ENCODE measurements around the gene EPN1.

EPN1 gene

DNA sequence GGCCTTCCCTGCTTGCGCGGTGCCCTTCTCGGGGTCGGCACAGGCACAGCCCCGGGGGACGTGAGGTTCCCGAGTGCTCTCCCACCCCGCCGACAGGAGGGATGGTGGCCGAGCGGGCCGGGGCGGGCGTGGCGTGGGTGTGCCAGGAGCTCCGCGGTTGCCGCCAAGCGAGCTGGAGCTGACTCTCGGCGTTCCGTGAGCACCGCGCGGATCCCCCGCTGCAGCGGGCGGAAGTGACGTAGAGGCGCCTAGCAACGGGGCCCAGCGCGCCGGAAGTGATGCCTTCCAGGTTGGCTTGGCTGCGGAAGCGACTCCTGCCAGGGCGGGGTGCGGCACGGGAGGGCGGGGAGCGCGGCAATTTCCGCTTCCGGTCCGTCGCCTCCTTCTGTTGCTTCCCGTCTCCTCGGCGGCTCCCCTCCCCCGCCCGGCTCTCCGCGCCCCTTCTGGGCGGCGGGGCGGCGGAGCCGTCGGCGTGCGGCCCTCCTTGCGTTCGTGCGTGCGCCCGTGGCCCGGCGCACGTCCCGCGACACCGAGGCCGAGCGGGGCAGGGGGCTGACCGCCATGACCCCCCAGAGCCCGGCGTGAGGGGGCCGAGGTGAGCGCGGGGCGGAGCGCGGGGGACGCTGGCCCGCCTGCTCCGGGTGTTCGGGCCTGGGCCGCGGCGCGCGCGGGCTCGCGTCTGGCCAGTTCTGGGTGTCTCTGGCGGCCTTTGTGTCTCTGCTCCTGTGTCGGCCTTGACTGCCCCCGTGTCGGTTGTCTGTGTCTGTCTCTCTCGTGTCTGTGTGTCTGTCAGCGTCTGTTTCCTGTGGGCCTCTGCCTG, at the start of gene EPN1:
EPN1 (plus strand) TSS at position 386 of the 820 bp plus-strand sequence. CDS start 3,402 bp downstream, outside the sequence.
- no peak for FAIRE-seq

DNA sequence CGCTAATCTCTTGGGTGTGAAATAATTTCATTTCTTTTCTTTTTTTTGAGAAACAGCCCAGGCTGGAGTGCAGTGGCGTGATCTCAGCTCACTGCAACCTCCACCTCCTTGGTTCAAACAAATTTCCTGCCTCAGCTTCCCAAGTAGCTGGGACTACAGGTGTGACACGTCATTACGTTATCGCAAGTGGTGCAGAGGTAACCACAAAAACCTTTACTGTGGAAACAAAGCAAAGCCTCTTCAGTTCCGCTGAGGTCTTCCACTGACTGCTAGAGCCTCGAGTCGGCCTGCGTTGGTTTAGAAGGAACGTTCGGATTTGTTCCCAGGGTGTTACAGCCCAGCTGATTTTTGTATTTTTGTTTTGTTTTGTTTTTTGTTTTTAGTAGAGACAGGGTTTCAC, 48.7 kb upstream of the EPN1 start:
- FAIRE-seq = no peak

DNA sequence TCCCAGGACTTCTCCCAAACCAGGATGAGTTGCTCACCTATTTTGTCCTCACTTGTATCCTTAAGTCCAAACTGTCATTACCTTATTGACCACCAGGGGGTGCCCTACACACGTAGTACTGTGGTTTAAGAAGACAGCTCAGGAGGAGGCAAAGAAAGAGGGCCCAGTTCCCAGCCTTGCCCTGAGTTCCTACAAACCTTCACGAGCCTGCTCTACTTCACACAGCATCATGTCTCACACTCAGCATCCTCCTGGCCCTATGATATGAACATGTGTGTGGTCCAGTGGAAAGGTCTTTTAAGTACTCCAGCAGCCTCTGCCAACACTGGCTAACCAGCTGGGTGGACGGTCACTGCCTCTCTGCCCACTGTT, 42.6 kb upstream of the EPN1 start:
- FAIRE-seq = no peak

DNA sequence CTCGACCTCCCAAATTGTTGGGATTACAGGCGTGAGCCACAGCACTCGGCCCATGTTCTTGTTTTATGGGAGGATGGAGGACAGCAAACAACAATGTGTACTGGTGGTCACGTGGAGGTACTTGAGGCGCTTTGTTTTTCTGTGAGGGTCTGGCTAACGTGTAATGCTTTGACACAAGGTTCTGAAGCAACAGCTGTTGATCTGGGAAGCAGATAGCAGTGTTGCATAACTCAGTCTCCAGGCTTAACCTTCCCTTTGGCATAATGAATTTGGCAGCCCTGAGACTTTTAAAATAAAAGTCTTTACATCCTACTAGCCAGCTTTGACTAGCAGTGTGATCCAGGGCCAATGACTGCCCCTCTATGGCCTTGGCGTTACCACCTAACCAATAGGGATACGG, 41.2 kb upstream of the EPN1 start:
- no peak for FAIRE-seq

DNA sequence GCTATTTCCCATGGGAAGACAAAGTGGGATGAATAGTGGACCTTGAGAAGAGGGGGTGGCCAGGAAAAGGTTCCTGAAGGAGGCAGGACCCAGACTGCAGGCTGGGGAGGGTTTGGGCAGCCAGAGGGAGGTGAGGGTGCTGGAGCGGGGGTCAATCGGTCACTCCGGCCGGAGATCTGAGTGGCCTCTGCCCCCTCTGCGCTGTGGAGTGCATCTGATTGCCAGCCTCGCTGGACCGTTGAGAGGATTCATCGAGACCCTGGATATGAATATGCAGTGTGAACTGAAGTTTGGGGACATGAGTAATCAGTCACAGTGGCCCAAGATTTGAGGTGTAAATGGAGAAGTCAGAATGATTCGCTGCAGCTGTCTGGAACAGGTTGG, 39.7 kb upstream of the EPN1 start:
- no peak for FAIRE-seq

DNA sequence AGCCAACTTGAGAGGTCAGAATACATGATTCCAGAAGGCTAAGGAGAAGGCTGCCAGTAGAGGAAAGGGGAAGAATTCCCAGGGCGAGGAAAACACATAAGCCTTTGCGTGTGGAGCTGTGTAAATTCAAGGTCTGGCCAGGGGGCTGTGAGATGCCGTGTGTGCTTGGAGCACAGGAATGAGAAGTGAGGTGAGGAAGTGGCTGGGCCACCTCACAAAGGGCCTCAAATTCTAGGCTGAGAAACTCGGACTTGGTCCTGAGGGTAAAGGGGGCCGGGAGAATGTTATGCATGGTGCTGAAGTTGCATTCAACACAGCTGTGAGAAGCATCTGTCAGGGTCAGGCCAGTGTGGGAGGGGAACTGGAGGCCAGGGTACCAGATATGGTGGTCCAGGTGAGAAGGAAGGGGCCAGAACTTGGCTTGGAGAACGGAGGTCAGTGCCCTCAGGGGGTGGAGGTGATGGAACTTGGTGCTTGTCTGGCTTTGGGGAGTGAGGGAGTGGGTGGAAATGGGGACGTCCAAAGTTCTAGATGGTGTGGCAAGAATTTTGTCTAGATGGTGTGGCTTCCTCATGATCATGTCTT, 39.1 kb upstream of the EPN1 start:
- FAIRE-seq = no peak

DNA sequence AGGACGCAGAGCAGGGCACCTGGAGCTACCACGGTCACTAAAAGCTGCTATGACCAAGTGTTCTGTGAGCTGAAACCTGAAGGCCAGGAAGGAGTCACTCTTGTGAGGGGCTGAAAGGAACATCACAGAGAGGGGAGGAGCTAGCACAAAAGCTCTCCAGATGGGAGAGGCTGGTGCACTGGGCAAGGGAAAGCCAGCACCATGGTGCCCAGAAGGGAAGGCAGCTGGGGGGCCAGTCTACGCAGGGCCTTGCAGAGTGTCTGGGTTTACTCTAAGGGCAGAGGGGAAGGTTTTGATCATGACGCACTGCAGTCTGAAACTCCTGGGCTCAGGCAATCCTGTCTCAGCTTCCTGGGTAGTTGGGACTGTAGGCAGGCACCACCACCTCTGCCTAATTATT, 38.3 kb upstream of the EPN1 start:
- no peak for FAIRE-seq

DNA sequence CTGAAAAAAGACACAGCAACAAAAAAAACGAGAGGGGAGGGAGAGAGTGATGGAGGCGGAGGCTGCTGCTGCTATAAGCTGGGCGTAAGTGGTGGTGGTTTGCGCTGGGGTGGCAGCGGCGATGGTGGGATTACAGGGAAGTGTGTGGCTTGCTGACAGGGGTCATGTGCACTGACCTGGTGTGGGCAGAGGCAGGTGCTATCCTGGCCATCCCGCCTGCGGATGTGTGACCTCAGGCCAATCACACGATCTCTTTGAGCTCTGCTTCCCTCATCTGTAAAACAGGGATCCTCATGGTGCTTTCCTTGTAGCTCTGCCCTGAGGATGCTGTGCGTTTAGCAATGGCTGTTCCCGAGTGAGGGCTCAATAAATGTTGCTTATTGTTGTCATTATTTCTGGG, 37.5 kb upstream of the EPN1 start:
- no peak for FAIRE-seq

DNA sequence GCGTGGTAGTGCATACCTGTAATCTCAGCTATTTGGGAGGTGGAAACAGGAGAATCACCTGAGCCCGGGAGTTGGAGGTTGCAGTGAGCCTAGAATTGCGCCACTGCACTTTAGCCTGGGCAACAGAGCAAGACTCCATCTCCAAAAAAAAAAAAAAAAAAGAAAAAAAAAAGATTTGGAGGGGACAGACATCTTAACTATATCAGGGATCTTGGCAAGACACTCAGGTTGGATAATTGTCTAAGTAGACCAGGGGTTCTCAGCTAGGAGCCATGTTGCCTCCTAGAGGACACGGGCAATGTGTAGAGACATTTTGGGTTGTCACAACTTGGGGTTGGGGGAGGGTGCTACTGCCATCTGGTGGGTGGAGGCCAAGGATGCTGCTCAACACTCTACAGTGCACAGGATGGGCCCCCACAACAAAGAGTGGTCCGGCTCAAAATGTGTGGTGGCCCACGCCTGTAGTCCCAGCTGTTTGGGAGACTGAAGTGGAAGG, 36.1 kb upstream of the EPN1 start:
- FAIRE-seq = no peak

DNA sequence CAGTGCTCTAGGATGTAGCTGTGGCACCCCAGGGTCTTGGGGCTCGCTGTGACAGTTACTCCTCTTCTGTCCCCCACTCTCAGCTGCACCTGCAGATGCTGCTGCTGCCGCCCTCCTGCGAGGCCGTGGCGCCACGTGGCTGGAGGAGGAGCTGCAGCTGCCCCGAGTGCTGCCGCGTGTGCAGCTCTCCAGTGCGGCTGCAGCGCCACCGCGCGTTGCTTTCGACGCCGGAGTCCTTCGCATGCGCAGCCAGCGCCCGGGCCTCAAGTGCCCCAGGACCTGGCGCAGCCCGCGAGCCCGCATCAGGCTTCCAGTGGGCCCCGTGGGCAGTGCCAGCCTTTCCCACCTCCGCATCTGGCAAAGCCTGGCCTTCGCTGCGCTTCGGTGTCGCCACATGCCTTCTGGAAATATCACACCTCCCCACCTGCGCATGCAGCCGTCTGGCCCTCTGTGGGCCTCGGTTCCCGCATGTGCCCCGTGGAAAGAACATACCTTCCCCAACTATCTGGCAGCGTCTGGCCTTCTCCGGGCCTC, 34.9 kb upstream of the EPN1 start:
- no peak for FAIRE-seq

DNA sequence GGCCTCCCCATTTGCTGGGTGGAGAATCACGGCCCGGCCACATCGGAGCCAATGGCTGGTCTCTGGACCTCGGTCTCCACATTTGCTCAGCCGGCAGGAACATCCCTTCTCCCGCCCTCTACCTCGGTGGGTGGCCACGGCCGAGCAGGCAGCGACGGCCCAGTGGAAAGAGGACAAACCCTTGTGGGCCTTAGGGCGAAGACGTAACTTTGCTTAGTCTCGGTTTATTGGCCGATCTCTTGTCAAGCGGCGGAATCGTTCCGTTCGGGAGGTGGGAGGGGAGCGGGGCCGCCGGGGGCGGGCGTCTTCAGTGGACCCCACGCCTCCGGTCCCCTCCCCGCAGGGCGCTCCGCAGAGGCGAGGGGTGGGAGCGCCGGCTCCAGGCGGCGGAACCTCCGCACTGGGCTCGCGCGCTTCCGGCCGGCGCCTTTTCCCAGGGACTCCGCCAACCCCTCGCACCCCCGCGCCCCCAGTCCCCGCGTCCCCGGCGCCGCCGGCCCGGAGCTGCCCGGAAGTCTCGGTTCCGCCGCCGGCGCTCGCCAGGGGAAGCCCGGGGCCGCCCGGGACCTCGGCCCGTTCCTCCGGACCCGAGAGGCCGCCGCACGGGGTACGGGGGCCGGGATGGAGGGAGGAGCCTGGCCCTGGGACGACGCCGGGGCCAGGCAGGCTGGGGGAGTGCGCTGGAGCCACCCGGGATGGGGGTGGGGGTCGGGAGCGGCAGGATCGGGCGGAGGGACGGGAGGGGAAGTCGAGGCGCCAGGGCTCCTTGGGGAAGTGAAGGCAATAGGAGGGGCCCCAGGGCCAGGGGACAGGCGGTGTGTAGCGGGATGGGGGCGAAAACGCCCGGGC, 34.2 kb upstream of the EPN1 start, which contains the start of gene ZNF580:
ZNF580 (plus strand) TSS at position 426 of the 849 bp plus-strand sequence. CDS start 1,507 bp downstream, outside the sequence.
- FAIRE-seq = no peak

DNA sequence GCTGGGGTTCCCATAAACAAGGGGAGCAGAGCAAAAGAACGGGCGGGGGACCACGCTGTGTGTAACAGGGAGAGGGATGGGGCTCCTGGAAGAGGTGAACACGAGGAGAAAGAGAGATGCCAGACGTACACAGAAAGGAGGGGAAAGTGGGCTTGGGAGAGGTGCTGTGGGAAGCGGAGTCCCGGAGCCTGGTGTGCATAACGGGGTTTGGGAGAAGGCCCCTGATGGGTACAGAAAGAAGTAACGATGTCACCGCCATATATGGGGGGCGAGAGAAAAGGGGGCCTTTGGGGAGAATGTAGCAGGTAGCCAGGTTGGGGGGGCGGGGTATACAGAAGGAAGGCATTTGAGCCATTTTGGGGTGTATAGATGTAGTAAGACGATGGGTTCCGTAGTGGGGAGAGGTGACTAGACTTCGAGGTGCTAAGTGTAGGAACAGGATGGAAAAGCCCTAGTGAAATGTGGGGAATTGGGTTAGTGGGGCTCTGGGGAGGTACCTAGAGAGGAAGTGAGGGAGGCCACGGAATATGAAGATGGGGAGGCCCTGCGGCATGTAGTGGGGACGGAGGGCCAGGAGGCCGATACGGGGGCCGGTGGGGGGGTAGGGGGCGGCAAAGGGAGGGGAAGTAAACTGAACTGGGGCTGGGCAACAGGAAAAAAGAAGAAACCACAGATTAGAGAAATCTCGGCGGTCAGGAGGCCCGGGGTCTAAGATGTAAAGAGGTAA, 33.4 kb upstream of the EPN1 start:
- no peak for FAIRE-seq

DNA sequence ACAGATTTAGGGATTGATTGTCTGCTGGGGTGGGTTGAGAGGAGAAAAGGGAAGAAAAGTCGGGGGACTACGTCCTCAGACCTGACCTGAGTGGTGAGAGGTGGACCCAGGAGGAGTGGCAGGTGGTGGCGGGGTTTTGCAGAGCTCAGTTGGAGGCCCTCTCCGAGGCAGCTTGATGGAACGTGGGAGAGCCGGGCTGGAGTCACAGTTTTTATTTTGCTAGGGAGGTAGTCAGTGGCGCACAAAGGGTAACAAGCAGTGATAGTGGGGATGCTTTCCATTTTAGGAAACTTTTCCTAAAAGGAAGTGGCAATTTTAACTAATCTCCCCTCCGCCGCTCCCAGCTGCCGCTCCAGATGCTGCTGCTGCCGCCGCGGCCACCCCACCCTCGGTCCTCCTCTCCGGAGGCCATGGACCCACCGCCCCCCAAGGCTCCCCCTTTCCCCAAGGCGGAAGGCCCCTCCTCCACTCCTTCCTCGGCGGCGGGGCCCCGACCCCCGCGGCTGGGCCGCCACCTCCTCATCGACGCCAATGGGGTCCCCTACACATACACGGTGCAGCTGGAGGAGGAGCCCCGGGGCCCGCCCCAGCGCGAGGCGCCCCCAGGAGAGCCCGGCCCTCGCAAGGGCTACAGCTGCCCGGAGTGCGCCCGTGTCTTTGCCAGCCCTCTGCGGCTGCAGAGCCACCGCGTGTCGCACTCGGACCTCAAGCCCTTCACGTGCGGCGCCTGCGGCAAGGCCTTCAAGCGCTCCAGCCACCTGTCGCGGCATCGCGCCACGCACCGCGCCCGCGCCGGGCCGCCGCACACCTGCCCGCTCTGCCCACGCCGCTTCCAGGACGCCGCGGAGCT, 32.6 kb upstream of the EPN1 start:
- no peak for FAIRE-seq

DNA sequence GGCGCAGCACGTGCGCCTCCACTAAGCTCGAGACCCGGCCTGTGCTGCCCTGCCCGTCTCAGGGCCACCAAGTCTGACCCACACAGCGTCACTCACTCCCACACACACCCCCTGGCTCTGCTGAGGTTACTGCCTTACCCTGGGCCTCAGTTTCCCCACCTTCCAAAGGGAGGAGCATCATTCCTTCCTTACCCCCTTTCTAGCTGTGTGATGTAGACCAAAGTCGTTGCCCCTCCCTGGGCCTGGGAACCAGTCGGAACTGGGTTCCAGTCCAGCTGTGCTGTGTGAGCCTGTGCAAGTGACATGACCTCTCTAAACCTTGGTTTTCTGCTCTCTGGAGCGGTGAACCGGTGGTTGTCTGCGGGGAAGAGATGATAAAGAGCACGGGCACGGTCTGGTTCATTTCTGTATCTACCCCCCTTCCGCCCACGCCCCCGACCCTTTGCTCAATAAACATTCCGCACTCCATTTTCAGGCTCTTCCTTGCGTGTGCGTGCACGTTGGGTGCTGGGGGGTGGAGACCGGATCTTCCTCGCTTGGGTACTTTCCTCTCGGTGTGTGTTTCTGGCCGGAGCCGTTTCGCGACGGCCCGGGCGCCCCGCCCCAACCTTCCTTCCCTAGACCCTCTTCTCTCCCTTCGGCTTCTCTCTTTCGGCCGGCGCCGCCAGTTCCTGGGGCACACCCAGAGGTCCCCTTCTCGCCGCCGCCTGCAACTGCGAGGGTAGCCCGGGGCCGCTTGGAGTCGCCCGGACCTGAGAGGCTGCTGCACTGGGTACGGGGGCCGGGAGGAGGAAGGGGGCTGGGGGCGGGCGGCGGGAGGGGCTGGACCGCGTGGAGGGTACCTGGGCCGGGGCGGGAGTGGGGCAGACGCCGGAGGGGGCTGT, 31.8 kb upstream of the EPN1 start, which contains the start of gene ZNF581:
ZNF581 (plus strand) TSS at position 647 of the 884 bp plus-strand sequence. CDS start 923 bp downstream, outside the sequence.
- no peak for FAIRE-seq

DNA sequence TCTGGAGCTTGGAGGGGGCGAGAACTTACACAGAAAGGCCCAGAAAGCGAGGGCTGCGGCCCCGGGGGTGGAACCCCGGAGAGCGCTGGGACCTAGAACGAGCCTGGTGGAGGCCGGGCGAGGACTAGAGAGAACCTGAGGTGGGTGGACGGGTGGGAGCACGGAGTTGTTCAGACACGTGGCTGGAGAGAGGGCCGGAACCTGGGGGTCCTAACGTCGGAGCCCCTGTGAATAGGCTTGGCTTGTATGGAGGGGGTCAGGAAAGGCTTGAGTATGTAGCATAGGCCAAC, 31.2 kb upstream of the EPN1 start:
- FAIRE-seq = no peak

DNA sequence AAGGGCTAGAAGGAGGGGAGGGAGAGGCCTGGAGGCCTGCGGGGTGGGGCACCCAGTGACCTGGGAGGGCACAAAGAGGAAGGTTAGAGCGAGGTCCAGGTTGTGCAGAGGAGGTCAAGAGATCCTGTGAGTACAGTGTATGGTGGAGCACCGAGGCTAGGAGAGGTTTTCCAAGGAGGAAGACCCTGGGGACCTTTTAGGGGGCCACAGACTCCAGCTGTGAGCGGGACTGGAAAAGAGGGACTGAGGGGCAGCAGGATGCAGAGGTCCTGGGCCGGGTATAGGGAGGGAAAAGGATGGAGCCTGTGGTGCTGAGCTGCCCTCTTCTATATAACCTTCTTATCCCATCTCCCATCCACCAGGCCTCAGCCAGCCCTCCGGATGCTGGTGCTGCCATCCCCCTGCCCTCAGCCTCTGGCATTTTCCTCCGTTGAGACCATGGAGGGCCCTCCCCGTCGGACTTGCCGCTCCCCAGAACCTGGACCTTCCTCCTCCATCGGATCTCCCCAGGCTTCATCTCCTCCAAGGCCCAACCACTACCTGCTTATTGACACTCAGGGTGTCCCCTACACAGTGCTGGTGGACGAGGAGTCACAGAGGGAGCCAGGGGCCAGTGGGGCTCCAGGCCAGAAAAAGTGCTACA, 30.7 kb upstream of the EPN1 start:
- no peak for FAIRE-seq

DNA sequence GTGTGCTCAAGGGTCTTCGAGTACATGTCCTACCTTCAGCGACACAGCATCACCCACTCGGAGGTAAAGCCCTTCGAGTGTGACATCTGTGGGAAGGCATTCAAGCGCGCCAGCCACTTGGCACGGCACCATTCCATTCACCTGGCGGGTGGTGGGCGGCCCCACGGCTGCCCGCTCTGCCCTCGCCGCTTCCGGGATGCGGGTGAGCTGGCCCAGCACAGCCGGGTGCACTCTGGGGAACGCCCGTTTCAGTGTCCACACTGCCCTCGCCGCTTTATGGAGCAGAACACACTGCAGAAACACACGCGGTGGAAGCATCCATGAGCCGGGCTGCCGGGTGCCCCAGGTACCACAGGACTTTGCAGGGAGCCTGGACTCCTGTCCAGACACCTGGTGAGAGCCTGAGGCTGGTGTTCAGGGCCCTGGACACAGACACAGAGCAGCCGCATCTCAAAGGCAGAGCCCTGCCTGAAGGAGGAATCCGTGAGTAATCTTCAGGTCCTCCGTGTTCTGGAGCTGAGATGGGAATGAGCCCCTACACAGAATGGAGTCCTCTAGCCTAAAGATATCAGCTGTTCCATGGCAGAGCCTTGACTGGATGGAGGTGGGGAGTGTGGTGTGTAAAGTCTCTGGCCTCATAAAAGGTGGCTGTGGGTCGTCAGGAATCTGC, 30.0 kb upstream of the EPN1 start:
- no peak for FAIRE-seq

DNA sequence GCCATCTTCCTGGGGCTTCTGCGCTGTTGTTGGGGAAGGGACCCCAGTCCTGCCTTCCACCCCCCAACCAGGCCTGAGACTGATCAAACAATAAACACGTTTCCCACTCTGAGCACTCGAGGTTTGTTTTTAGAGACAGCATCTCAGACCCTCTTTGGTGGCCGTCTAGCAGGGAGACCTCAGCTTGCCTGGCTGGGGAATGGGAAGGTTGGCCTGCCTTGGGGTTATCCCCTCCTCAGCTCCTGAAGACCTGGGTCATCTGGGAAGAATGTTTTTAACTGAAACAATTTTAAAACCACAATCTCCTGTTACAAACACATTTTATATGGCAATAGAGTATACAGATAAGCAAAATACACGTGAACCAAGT, 29.5 kb upstream of the EPN1 start:
- no peak for FAIRE-seq
